ENCODE measurements around the gene USF2. TPM values are rescaled to one million over a fixed set of nuclear protein-coding genes. Genes with fewer than 3 reads are reported as not detected.
"Not testable (repeated sequence)": the region's sequence is repeated elsewhere in the genome, so short reads cannot be mapped to it uniquely, and the experiment has no call there.

Gene USF2
- polyA plus RNA-seq, 3 donors, result 160 to 166 (median 164) TPM

DNA sequence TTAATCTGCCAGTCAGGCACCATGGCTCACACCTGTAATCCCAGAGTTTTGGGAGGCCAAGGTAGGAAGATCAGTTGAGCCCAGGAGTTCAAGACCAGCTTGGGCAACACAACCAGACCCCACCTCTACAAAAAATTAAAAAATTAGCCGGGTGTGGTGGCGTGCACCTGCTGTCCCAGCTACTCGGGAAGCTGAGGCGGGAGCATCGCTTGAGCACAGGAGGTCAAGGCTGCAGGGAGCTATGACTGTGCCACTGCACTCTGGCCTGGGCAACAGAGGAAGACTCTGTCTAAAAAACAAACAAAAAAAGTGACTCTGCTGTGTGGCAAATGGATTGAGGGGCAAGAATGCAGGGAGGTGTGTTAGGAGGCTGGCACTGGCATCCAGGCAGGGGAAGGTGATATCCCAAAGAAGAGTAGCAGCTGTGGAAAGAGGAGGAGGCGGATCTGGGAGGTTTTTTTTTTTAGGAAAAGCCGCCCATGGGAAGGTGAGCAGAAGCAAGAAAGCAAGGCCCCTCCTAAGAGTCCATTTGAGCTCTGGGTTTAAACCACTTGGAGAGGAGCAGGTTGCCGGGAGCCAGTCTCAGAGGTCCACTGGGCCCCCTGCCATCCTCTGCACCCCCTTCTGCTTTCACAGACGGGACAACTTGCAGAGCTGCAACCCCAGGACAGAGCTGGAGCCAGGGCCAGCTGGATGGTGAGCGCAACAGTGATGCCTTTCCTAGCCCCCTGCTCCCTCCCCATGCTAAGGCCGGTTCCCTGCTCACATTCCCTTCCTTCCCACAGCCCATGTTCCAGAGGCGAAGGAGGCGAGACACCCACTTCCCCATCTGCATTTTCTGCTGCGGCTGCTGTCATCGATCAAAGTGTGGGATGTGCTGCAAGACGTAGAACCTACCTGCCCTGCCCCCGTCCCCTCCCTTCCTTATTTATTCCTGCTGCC, 15.7 kb downstream of the USF2 start:
- DNase-seq (ENCODE audit: low read depth in 3 of 3, low spot score in 2 of 3), result no peak

DNA sequence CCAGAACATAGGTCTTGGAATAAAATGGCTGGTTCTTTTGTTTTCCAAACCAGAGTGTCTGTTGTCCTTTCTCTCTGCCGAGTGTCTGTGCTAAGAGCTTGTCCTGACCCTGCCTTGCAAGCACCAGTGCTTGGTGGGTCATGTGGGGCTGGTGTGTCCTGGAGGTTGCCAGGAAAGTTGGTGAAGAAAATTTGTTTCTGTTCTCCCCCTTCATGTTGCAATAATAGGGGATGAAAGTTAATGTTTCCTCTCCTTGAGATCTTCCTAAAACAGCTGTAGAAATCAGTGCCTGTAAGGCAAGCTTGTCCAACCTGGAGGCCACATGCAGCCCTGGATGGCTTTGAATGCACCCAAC, 16.3 kb downstream of the USF2 start:
- DNase-seq (ENCODE audit: low read depth in 3 of 3, low spot score in 2 of 3), result no peak

DNA sequence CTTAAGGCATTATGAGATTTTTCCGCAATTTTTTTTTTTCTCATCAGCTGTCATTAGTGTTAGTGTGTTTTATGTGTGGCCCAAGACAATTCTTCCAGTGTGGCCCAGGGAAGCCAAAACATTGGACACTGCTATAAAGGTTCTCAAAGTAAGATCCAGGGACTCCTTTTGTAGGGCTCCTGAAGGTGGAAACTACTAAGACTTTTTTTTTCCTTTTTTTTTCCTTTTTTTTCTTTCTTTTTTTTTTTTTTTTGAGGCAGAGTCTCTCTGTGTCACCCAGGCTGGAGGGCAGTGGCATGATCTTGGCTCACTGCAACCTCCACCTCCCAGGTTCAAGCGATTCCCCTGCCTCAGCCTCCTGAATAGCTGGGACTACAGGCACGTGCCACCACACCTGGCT, 16.7 kb downstream of the USF2 start:
- not testable (repeated sequence) for DNase-seq (ENCODE audit: low read depth in 3 of 3, low spot score in 2 of 3)

DNA sequence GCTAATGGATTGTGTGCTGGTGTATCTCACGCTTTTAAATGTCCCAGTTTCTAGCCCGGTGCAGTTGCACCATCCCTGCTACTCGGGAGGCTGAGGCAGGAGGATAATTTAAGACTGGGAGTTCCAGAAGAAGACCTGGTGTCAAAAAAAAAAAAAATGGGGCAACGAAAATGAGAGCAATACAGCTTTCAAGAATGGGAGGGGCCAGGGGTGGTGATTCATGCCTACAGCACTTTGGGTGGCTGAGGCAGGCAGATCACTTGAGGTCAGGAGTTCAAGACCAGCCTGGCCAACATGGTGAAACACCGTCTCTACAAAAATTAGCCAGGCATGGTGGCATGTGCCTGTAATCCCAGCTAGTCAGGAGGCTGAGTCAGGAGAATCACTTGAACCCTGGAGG, 17.3 kb downstream of the USF2 start:
- DNase-seq (ENCODE audit: low read depth in 3 of 3, low spot score in 2 of 3), result not testable (repeated sequence)

DNA sequence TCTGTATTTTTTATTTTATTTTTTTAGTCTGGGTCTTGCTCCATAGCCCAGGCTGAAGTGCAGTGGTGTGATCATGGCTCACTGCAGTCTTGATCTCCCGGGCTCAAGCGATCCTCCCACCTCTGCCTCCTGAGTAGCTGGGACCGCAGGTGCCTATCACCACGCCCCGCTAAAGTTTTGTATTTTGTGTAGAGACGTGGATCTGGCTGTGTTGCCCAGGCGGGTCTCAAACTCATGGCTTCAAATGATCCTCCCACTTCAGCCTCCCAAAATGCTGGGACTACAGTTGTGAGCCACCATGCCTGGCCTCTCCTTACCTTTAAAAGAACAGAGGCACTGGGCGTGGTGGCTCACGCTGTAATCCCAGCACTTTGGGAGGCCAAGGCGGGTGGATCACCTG, 19.0 kb downstream of the USF2 start:
- no peak for DNase-seq (ENCODE audit: low read depth in 3 of 3, low spot score in 2 of 3)

DNA sequence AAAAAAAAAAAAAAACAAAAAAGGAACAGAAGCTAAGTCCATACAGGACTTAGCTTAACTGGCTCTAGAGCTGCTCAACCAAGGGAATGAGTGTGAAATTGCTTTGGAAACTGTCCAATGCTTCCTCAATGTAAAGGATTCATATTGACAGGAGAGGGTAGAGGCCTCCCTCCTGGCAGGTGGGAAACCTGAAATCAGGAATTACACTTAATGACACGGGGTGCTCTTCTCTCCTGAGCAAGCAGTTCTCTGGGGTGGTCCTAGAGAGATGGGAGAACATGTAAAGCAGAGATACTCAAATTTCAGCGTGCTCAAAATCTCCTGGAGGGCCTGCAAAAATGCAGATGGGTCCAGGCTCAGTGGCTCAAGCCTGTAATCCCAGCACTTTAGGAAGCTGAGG, 19.6 kb downstream of the USF2 start:
- DNase-seq (ENCODE audit: low read depth in 3 of 3, low spot score in 2 of 3), result no peak

DNA sequence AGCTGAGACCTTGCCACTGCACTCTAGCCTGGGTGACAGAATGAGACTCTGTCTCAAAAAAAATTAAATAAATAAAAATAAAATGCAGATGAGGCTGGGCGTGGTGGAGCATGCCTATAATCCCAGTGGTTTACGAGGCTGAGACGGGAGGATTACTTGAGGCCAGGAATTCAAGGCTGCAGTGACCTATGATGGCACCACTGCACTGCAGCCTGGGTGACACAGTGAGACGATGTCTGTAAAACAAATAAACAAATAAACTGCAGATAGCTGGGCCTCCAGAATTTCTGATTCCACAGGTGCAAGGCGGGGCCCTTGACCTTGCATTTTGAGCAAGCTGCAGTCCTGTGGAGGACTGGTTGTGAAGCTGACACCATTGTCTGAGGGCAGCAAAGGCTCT, 20.1 kb downstream of the USF2 start:
- no peak for DNase-seq (ENCODE audit: low read depth in 3 of 3, low spot score in 2 of 3)

DNA sequence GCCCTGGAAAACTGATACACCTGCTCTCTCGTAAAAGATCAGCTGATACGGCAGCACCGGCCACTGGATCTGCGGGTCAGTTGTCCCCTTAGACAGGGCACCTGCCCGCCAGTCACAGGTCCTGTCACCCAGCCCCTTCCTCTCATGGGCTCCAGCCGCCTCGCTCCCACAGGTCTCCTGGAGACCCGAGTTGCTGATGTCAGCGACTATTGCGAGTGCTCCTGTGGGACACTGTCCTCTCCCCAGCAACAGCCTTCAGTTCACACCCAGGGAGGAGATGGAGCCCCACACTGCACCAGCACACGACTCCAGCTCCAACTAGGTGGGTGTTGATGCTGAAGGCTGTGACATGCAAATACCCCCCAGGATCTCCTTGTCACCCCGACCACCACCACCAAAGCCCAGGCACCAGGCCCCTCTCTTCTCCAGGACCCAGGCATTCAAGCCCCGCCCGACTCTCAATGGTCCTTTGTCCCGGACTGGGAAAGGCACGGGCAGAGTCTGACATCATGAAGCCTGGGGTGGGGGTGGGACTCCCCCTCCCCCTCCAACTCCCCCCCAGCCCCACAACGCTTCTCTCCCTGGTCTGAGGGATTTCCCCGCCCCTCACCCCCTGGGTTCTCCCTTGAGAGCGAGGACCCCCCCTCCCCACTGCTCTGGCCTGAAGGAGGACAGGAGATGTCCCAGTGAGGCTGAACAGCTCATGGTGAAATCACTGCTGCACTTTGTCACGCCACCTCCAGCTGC, 21.8 kb downstream of the USF2 start:
- DNase-seq (ENCODE audit: low read depth in 3 of 3, low spot score in 2 of 3), result no peak

DNA sequence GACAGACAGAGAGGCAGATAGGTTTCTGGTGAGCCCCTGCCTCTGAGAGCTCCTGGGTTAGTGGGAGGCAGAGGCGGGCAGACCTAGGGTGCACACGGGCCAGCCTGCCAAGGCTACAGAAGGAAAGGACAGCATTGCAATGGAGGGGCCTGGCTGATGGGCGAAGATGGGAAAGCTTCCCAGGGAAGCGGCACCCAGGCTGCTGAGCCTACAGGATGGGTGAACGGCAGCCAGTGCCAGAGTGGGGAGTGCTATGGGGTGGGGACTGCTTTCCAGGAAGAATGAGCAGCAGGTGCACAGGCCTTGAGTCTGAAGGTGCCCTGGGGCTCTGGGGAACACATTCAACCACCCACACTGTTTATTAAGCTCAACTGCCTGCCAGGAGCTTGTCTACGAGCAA, 22.5 kb downstream of the USF2 start:
- DNase-seq (ENCODE audit: low read depth in 3 of 3, low spot score in 2 of 3), result no peak

DNA sequence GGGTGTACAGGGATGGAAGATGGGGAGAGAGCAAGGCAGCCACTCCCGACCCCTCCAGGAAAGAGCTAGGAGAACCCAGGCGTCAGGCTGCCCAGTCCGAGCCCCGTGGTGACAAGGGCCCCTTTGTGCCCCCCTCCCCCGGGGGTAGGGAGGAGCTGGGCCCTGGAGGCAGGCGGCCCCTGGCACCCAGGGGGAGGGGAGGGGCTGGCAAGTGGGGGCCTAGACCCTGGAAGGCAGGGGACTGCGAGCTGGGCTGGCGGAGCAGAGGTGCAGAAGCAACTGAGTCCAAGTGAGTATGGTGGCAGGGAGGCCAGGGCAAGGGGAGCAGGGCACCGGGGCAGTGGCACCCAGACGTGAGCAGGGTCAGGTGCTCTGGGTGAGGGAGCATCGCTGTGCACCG, 23.2 kb downstream of the USF2 start, which contains the start of gene MAG:
Gene MAG (plus strand): TSS at position 246 of the 400 bp plus-strand sequence. CDS start 3,248 bp downstream, outside the sequence.
- no peak for DNase-seq (ENCODE audit: low read depth in 3 of 3, low spot score in 2 of 3)

DNA sequence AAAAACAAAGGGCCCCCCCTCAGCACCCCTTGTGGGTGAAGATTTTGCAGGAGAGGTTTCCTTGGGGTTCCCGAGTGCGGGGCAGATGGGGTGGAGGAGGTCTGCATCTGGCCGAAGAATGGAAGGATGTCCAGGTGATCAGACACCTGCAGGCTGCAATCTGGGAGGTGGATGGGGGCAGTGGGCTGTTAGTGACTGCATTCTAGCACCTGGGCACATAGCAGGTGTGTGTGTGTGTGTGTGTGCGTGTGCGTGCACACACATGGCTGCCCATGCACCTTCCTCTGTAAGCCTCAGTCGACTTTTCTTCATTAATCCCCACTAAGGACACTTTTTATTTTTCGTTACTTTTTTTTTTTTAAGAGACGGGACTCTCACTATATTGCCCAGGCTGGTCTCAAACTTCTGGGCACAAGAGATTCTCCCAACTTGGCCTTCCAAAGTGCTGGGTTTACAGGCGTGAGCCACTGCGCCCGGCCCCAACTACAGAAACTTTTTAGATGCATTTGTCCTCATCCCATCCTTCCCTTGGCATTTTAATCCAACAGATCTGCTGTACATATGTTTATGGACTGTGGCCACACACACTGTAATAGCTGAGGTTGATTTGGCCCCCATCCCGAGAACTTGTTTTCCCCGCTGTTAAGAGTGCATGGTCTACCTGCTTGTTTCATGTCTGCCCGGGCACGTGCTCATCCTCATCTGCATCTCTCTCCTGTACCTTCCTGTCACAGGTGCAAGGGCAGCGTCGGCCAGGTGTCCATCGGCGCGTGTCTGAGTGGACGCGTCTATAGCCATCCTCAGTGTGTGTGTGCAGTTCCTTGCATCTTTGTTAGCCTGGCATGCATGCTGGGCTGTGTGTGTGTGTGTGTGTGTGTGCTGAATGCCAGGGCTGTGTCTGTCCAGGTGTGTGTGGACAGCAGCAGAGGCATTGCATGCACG, 23.9 kb downstream of the USF2 start:
- no peak for DNase-seq (ENCODE audit: low read depth in 3 of 3, low spot score in 2 of 3)

DNA sequence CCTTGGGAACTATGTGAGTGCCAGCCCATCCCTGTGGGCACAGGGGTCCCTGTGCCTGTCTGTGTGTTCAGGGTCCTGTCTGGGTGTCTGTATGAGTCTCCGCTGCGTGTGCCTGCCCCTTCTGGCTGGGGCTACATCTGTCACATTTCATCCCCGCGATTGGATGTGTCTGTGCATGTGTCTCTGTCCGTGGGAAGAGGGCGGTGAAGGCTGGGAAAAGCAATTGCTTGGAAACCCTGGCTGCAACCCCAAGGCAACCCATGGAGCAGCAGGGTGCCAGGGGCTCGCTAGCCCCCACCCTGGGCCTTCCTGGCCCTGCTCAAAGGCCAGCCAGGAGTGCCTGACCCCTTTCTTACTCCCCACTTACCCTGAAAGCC, 24.6 kb downstream of the USF2 start:
- DNase-seq (ENCODE audit: low read depth in 3 of 3, low spot score in 2 of 3), result no peak

DNA sequence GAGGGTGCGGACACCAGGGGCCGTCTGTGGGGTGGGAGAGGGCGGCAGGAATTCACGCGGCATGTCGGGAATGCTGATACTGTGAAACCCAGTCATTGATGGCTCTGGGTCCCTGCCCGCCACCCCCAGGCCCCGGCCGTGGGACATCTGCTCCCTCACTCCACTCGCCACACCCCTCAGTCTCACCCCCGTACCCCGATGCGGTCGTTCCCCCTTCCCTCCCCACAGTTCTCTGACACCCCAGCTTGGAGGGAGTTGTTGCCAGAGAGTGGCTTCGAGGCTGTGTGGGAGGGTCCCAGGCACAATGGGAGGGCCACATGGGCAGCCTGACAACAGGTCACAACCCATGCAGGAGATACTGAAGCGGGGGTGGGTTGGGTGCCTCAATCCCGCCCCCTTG, 25.0 kb downstream of the USF2 start:
- DNase-seq (ENCODE audit: low read depth in 3 of 3, low spot score in 2 of 3), result no peak

DNA sequence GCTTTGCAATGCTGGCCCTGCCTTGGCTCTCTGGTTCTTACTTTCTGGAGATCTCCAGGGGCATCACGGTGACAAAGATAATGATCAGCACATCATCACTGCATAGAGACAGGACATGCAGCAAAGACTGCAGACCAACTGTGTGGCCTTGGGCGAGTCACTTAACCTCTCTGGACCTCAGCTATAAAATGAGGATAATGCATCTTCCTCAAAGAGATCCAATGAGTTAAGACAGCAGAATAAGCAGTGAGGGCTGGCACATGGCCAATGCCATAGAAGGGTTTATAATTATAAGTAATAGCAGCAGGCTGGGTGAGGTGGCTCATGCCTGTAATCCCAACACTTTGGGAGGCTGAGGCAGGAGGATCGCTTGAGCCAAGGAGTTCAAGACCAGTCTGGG, 25.6 kb downstream of the USF2 start:
- DNase-seq (ENCODE audit: low read depth in 3 of 3, low spot score in 2 of 3), result no peak

DNA sequence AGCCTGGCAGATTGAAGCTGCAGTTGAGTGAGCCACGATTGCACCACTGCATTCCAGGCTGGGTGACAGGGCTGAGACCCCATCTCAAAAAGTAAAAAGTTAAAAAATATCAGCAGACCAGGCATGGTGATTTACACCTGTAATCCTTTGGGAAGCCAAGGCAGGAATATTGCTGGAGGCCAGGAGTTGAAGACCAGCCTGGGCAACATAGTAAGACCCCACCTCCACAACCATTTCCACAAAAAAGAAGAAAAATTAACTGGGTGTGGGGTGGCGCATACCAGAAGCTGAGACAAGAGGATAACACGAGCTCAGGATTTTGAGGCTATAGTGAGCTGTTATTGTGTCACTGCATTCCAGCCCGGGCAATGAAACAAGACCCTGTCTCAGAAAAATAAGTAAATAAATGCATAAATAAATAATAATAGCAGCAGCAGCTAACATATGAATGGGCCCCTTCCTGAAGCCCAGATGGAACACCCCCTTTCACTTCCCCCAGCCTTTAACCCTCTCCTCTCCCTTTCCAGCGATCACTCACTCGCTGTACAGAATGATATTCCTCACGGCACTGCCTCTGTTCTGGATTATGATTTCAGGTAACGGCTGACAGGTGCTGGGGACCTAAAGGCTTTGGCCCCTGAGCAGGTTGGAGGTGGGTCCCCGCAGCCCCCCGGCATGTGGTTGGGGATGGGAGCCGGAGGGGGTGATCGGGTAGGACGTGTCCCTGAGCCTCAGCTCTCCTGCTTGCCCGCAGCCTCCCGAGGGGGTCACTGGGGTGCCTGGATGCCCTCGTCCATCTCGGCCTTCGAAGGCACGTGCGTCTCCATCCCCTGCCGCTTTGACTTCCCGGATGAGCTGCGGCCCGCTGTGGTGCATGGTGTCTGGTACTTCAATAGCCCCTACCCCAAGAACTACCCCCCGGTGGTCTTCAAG, 26.4 kb downstream of the USF2 start:
- no peak for DNase-seq (ENCODE audit: low read depth in 3 of 3, low spot score in 2 of 3)

DNA sequence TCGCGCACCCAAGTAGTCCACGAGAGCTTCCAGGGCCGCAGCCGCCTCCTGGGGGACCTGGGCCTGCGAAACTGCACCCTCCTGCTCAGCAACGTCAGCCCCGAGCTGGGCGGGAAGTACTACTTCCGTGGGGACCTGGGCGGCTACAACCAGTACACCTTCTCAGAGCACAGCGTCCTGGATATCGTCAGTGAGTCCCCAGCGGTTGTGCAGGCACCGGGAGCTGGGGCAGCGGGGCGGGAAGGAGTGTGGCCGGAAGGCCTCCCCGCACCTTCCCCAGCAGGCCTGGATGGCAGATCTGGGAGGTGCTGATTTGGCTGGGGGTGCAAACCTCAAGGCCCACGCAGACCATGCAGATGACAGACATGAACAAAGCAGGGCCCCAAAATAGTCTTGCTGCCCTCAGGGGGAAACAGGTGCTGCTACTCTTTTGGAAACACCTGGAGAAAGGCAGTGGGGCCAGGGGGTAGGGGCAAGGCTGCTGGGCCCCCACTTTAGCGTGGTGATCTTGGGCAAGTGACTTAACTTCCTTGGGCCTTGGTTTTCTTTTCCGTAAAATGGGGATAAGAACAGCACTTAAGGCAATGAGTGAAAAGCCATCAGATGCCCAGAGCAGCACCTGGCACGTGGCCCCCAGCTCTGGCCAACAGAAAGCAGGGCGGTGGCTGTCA, 27.2 kb downstream of the USF2 start:
- no peak for DNase-seq (ENCODE audit: low read depth in 3 of 3, low spot score in 2 of 3)

DNA sequence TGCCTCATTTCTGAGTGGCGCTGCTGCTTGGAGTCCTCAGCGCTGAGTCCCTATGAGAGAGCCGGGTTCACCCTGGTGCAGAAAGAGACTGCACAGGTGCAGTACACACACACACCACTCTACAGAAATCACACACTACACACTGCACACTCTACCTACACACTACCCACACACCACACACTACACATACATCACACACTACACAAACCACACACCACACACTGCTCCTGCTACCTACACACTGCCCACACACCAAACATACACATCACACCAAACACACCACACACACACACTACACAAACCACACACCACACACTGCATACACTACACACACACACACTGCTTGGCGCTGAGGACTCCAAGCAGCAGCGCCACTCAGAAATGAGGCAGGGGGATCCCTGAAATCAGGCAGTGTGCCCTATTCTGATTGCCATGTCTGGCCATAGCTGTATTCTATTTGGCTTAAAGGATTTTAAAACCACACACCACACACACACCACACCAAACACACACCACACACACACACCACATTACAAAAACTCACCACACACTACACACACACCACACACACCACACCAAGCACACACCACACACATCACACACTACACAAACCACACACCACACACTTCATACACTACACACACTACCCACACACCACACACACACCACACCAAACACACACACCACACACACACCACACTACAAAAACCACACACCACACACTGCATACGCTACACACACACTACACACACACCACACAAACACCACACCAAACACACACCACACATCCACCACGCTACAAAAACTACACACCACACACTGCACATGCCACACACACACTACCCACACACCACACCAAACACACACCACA, 28.1 kb downstream of the USF2 start:
- DNase-seq (ENCODE audit: low read depth in 3 of 3, low spot score in 2 of 3), result no peak

DNA sequence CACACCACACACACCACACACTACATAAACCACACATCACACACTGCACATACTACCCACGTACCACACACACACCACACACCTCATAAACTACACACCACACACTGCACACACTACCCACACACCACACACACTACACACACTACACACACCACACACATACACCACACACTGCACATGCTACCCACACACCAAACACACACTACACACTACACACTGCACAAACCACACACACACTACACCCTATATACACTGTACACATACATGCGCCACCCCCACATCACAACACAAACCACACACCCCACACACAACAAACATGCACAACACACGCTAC, 28.7 kb downstream of the USF2 start:
- no peak for DNase-seq (ENCODE audit: low read depth in 3 of 3, low spot score in 2 of 3)

Data from right renal cortex interstitium (tissue), 3 donors.